22Rv1 (cell line): Measurements from ENCODE around the gene ADH1A.

Experiments
- ZFX ChIP-seq: fragments of 450-650 bp; IDR thresholded peaks from 2 replicates; pipeline ENCODE4 v1.6.1; 2017; ENCODE audit warnings: antibody characterized with exemption, borderline replicate concordance
- TF ChIP-seq, protein P1 (sequence below): fragments of 450-650 bp; IDR thresholded peaks from 2 replicates; pipeline ENCODE4 v1.5.1; 2017; ENCODE audit warnings: mild to moderate bottlenecking

DNA sequence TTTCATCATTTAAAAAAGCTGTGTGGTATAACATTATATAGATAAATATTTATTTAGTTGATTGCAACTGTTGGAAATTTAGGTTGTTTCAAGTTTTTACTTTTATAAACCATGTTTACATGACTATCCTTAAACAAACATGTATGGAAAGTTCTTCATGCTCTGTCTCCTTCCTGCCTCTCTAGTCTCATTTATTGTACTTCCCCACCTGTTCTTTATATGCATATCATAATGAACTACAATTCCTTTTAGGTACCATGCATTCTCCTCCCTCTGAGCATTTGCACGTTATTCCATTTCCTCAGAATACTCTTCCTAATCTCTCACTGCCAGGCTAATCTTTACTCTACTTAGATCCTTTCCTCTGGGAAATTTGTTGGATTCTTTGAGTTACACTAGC, 54.8 kb downstream of the ADH1A start:
- TF ChIP-seq, protein P1, sequence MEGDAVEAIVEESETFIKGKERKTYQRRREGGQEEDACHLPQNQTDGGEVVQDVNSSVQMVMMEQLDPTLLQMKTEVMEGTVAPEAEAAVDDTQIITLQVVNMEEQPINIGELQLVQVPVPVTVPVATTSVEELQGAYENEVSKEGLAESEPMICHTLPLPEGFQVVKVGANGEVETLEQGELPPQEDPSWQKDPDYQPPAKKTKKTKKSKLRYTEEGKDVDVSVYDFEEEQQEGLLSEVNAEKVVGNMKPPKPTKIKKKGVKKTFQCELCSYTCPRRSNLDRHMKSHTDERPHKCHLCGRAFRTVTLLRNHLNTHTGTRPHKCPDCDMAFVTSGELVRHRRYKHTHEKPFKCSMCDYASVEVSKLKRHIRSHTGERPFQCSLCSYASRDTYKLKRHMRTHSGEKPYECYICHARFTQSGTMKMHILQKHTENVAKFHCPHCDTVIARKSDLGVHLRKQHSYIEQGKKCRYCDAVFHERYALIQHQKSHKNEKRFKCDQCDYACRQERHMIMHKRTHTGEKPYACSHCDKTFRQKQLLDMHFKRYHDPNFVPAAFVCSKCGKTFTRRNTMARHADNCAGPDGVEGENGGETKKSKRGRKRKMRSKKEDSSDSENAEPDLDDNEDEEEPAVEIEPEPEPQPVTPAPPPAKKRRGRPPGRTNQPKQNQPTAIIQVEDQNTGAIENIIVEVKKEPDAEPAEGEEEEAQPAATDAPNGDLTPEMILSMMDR, result no peak
- no peak for TF ChIP-seq ZFX
